Karpas-422 (cell line): ENCODE results near the gene F2. TPM values are rescaled to one million over a fixed set of nuclear protein-coding genes. Genes with fewer than 3 reads are reported as not detected.

Source experiments
- DNase-seq: peaks from one replicate; pipeline ENCODE4 v3.0.0-alpha.2; 2015
- H2AFZ ChIP-seq: fragments of 200-600 bp; sonication (generic); 2 replicates; pipeline ENCODE4 v1.6.1; 2014; ENCODE audit warnings: antibody characterized with exemption, low read length, mixed read lengths
- H3K27ac ChIP-seq: fragments of 200-600 bp; sonication (generic); 2 replicates; pipeline ENCODE4 v1.5.1; 2014; ENCODE audit warnings: mild to moderate bottlenecking, low read length, moderate library complexity
- H3K27me3 ChIP-seq: fragments of 200-600 bp; sonication (generic); 2 replicates; pipeline ENCODE4 v1.6.1; 2014; ENCODE audit warnings: low read length, mixed read lengths
- H3K36me3 ChIP-seq: fragments of 200-600 bp; sonication (generic); 2 replicates; pipeline ENCODE4 v1.6.1; 2014; ENCODE audit warnings: low read length, mixed read lengths; ENCODE audit not compliant: insufficient read depth
- H3K4me1 ChIP-seq: fragments of 200-600 bp; sonication (generic); 2 replicates; pipeline ENCODE4 v1.6.1; 2014; ENCODE audit warnings: mild to moderate bottlenecking, low read length, mixed read lengths
- H3K4me2 ChIP-seq: fragments of 200-600 bp; sonication (generic); 2 replicates; pipeline ENCODE4 v1.6.1; 2014; ENCODE audit warnings: low read length, low read depth, mild to moderate bottlenecking; ENCODE audit not compliant: poor library complexity, severe bottlenecking
- H3K4me3 ChIP-seq: fragments of 200-600 bp; sonication (generic); 2 replicates; pipeline ENCODE4 v1.5.1; 2014; ENCODE audit warnings: mild to moderate bottlenecking, antibody characterized with exemption, low read length, mixed read lengths
- H3K79me2 ChIP-seq: fragments of 200-600 bp; sonication (generic); 2 replicates; pipeline ENCODE4 v1.6.1; 2014; ENCODE audit warnings: mild to moderate bottlenecking, low read length, mixed read lengths
- H3K9ac ChIP-seq: fragments of 200-600 bp; sonication (generic); 2 replicates; pipeline ENCODE4 v1.6.0; 2014; ENCODE audit warnings: low read length
- H3K9me2 ChIP-seq: fragments of 200-600 bp; sonication (generic), shearing (Covaris generic); replicated peaks from 2 replicates; pipeline ENCODE4 v1.6.0; 2014; ENCODE audit warnings: mild to moderate bottlenecking, low read length, moderate library complexity; ENCODE audit not compliant: insufficient read depth
- H3K9me3 ChIP-seq: fragments of 300-700, 200-600 bp; sonication (generic); 2 replicates; pipeline ENCODE4 v1.6.1; 2014; ENCODE audit warnings: low read length, mixed read lengths
- H4K20me1 ChIP-seq: fragments of 200-600 bp; sonication (generic); 2 replicates; pipeline ENCODE4 v1.6.1; 2014; ENCODE audit warnings: mild to moderate bottlenecking, antibody characterized with exemption, low read length, low read depth; ENCODE audit not compliant: insufficient read depth
- total RNA-seq: library from RNA; depleted of rRNA; stranded (reverse); fragments of >200 nt; shearing (Covaris generic); gene quantifications from 2 replicates; pipeline ENCODE4 v1.2.3, GENCODE V29; 2014; ENCODE audit warnings: low replicate concordance

F2 gene
- total RNA-seq, 1 experiment from 2014 or later: not detected

GRCh38 chr11:46725338-46726205 lies 6.6 kb downstream of the F2 start:
- Histone ChIP-seq H3K4me3 (no peak overlapping the region), H3K79me2 (no peaks in the 10 kb centered on the region), H3K9ac (no peak overlapping the region), H3K9me2 (no peaks in the 10 kb centered on the region), H2AFZ (no peak overlapping the region), H3K4me1 (peaks cover 8% of the 10 kb centered on the region), H3K4me2 (no peak overlapping the region), H3K9me3 (no peaks in the 10 kb centered on the region), H4K20me1 (no peaks in the 10 kb centered on the region), H3K36me3 (no peaks in the 10 kb centered on the region), H3K27me3 (no peaks in the 10 kb centered on the region), H3K27ac (no peak overlapping the region)
- DNase-seq: no peak

- H3K9me2 ChIP-seq: no peaks in the 10 kb centered on the region
- no peaks in the 10 kb centered on the region for H4K20me1 ChIP-seq
- H3K79me2 ChIP-seq: no peaks in the 10 kb centered on the region
- no peak overlapping the region for H2AFZ ChIP-seq
- H3K27me3 ChIP-seq: no peaks in the 10 kb centered on the region
- H3K9me3 ChIP-seq: no peaks in the 10 kb centered on the region
- H3K27ac ChIP-seq: no peak overlapping the region
- H3K4me3 ChIP-seq: no peak overlapping the region
- DNase-seq: no peak
- H3K4me1 ChIP-seq: peaks cover 8% of the 10 kb centered on the region
- no peak overlapping the region for H3K4me2 ChIP-seq
- no peaks in the 10 kb centered on the region for H3K36me3 ChIP-seq
- no peak overlapping the region for H3K9ac ChIP-seq
Measured at GRCh38 chr11:46726206-46726862, 7.3 kb downstream of the F2 start.

- no peak overlapping the region for H2AFZ ChIP-seq
- H3K4me2 ChIP-seq: no peak overlapping the region
- H3K9me2 ChIP-seq: no peaks in the 10 kb centered on the region
- H4K20me1 ChIP-seq: no peaks in the 10 kb centered on the region
- H3K4me3 ChIP-seq: no peak overlapping the region
- DNase-seq: no peak
- H3K9ac ChIP-seq: no peak overlapping the region
- H3K79me2 ChIP-seq: no peaks in the 10 kb centered on the region
- no peaks in the 10 kb centered on the region for H3K36me3 ChIP-seq
- no peak overlapping the region for H3K27ac ChIP-seq
- H3K27me3 ChIP-seq: no peaks in the 10 kb centered on the region
- peaks cover 8% of the 10 kb centered on the region for H3K4me1 ChIP-seq
- no peaks in the 10 kb centered on the region for H3K9me3 ChIP-seq
Measured at GRCh38 chr11:46727952-46728658, 9.1 kb downstream of the F2 start.

GRCh38 chr11:46728659-46729040 lies 9.6 kb downstream of the F2 start:
- H2AFZ ChIP-seq: no peak overlapping the region
- H3K4me1 ChIP-seq: peaks cover 8% of the 10 kb centered on the region
- no peak overlapping the region for H3K4me2 ChIP-seq
- H4K20me1 ChIP-seq: no peaks in the 10 kb centered on the region
- no peak overlapping the region for H3K4me3 ChIP-seq
- H3K27me3 ChIP-seq: no peaks in the 10 kb centered on the region
- H3K27ac ChIP-seq: no peak overlapping the region
- H3K79me2 ChIP-seq: no peaks in the 10 kb centered on the region
- no peaks in the 10 kb centered on the region for H3K9me3 ChIP-seq
- no peaks in the 10 kb centered on the region for H3K9me2 ChIP-seq
- no peak overlapping the region for H3K9ac ChIP-seq
- no peak for DNase-seq
- no peaks in the 10 kb centered on the region for H3K36me3 ChIP-seq

- Histone ChIP-seq H3K9me3 (no peaks in the 10 kb centered on the region), H3K4me2 (no peak overlapping the region), H3K27ac (no peak overlapping the region), H3K9ac (no peak overlapping the region), H3K4me3 (no peak overlapping the region), H3K9me2 (no peaks in the 10 kb centered on the region), H3K27me3 (no peaks in the 10 kb centered on the region), H3K4me1 (peaks cover 1% of the 10 kb centered on the region), H2AFZ (no peak overlapping the region), H4K20me1 (no peaks in the 10 kb centered on the region), H3K36me3 (no peaks in the 10 kb centered on the region), H3K79me2 (no peaks in the 10 kb centered on the region)
- no peak for DNase-seq
Measured at GRCh38 chr11:46729110-46730027, 10.4 kb downstream of the F2 start.

- H4K20me1 ChIP-seq: no peaks in the 10 kb centered on the region
- H3K4me3 ChIP-seq: no peak overlapping the region
- H3K79me2 ChIP-seq: no peaks in the 10 kb centered on the region
- no peaks in the 10 kb centered on the region for H3K36me3 ChIP-seq
- H3K27ac ChIP-seq: no peak overlapping the region
- H3K4me2 ChIP-seq: no peak overlapping the region
- H3K9me2 ChIP-seq: no peaks in the 10 kb centered on the region
- H3K9me3 ChIP-seq: no peaks in the 10 kb centered on the region
- no peaks in the 10 kb centered on the region for H3K4me1 ChIP-seq
- H3K27me3 ChIP-seq: no peaks in the 10 kb centered on the region
- no peak for DNase-seq
- no peak overlapping the region for H3K9ac ChIP-seq
- no peak overlapping the region for H2AFZ ChIP-seq
Measured at GRCh38 chr11:46731545-46731944, 12.5 kb downstream of the F2 start.

GRCh38 chr11:46733234-46733633 lies 14.2 kb downstream of the F2 start:
- Histone ChIP-seq H3K9ac (no peak overlapping the region), H3K36me3 (no peaks in the 10 kb centered on the region), H4K20me1 (no peaks in the 10 kb centered on the region), H2AFZ (no peak overlapping the region), H3K4me2 (no peak overlapping the region), H3K4me3 (no peak overlapping the region), H3K9me2 (no peaks in the 10 kb centered on the region), H3K9me3 (no peaks in the 10 kb centered on the region), H3K27me3 (no peaks in the 10 kb centered on the region), H3K79me2 (no peaks in the 10 kb centered on the region), H3K4me1 (no peaks in the 10 kb centered on the region), H3K27ac (no peak overlapping the region)
- no peak for DNase-seq
